Measurements from ENCODE around the gene POLR3C.
"Not testable (repeated sequence)": the region's sequence is repeated elsewhere in the genome, so short reads cannot be mapped to it uniquely, and the experiment has no call there.

Gene POLR3C

GRCh38 chr1:145822779-145823331 lies 1.1 kb upstream of the POLR3C start:
- not testable (repeated sequence) for H3K4me3 ChIP-seq (ENCODE audit: low read depth, low read length)

- H3K4me3 ChIP-seq (ENCODE audit: low read depth, low read length) = peak overlapping the region; percentile 98
Observed at GRCh38 chr1:145824499-145824842, 471 bp downstream of the POLR3C start.

- H3K4me3 ChIP-seq (ENCODE audit: low read depth, low read length) = no peak overlapping the region
Observed at GRCh38 chr1:145826030-145826429, 2.0 kb downstream of the POLR3C start.

GRCh38 chr1:145827966-145828365 lies 4.0 kb downstream of the POLR3C start:
- H3K4me3 ChIP-seq (ENCODE audit: low read depth, low read length) = no peak overlapping the region

- no peak overlapping the region for H3K4me3 ChIP-seq (ENCODE audit: low read depth, low read length)
Observed at GRCh38 chr1:145828367-145829026, 4.5 kb downstream of the POLR3C start.

GRCh38 chr1:145830810-145831209 lies 6.8 kb downstream of the POLR3C start:
- H3K4me3 ChIP-seq (ENCODE audit: low read depth, low read length) = not testable (repeated sequence)

- H3K4me3 ChIP-seq (ENCODE audit: low read depth, low read length) = no peak overlapping the region
Observed at GRCh38 chr1:145837656-145838055, 13.7 kb downstream of the POLR3C start.

GRCh38 chr1:145843031-145843430 lies 19.0 kb downstream of the POLR3C start:
- no peak overlapping the region for H3K4me3 ChIP-seq (ENCODE audit: low read depth, low read length)

GRCh38 chr1:145845144-145845513 lies 21.1 kb downstream of the POLR3C start:
- peak overlapping the region; percentile 47 for H3K4me3 ChIP-seq (ENCODE audit: low read depth, low read length)

- peak within 1 kb of the TSS; percentile 47 for H3K4me3 ChIP-seq (ENCODE audit: low read depth, low read length)
Observed at GRCh38 chr1:145845514-145846161, 21.6 kb downstream of the POLR3C start, which contains the start of gene NUDT17. NUDT17 (plus strand) TSS chr1:145845630; CDS start chr1:145845641, 11 bp downstream.

- peak overlapping the region; percentile 47 for H3K4me3 ChIP-seq (ENCODE audit: low read depth, low read length)
Observed at GRCh38 chr1:145846201-145846612, 22.2 kb downstream of the POLR3C start.

GRCh38 chr1:145847827-145848226 lies 23.8 kb downstream of the POLR3C start:
- H3K4me3 ChIP-seq (ENCODE audit: low read depth, low read length) = no peak overlapping the region

- H3K4me3 ChIP-seq (ENCODE audit: low read depth, low read length) = no peak overlapping the region
Observed at GRCh38 chr1:145849356-145850160, 25.6 kb downstream of the POLR3C start.

- H3K4me3 ChIP-seq (ENCODE audit: low read depth, low read length) = no peak overlapping the region
Observed at GRCh38 chr1:145855426-145855948, 31.5 kb downstream of the POLR3C start.

- no peak overlapping the region for H3K4me3 ChIP-seq (ENCODE audit: low read depth, low read length)
Observed at GRCh38 chr1:145857170-145857569, 33.2 kb downstream of the POLR3C start.

- H3K4me3 ChIP-seq (ENCODE audit: low read depth, low read length) = peak overlapping the region; percentile 89
Observed at GRCh38 chr1:145858238-145858900, 34.4 kb downstream of the POLR3C start.

GRCh38 chr1:145858901-145859490 lies 35.0 kb downstream of the POLR3C start, which contains the start of gene PIAS3:
PIAS3 (minus strand) TSS chr1:145859081; CDS start chr1:145858990, 91 bp downstream.
- peak within 1 kb of the TSS; percentile 89 for H3K4me3 ChIP-seq (ENCODE audit: low read depth, low read length)

GRCh38 chr1:145859491-145860023 lies 35.6 kb downstream of the POLR3C start:
- peak overlapping the region; percentile 89 for H3K4me3 ChIP-seq (ENCODE audit: low read depth, low read length)

GRCh38 chr1:145863282-145864018 lies 39.5 kb downstream of the POLR3C start:
- no peak overlapping the region for H3K4me3 ChIP-seq (ENCODE audit: low read depth, low read length)
